ENCODE measurements around the gene CCRL2.

Gene CCRL2

GRCh38 chr3:46406788-46407611, at the start of gene CCRL2, which contains the start of gene CCR5AS:
Gene CCRL2, plus strand, starts transcription at chr3:46407259. Its CDS starts 821 bp downstream, at chr3:46408080.
Gene CCR5AS, minus strand, starts transcription at chr3:46407066.
- peak; percentile 44 for DNase-seq (ENCODE audit: low spot score)

DNA sequence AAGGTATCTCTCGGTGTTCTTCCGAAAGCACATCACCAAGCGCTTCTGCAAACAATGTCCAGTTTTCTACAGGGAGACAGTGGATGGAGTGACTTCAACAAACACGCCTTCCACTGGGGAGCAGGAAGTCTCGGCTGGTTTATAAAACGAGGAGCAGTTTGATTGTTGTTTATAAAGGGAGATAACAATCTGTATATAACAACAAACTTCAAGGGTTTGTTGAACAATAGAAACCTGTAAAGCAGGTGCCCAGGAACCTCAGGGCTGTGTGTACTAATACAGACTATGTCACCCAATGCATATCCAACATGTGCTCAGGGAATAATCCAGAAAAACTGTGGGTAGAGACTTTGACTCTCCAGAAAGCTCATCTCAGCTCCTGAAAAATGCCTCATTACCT, 48.6 kb upstream of the CCRL2 start:
- no peak for DNase-seq (ENCODE audit: low spot score)

- peak; percentile 78 for DNase-seq (ENCODE audit: low spot score)
Measured at GRCh38 chr3:46359733-46360493, 47.1 kb upstream of the CCRL2 start.

DNA sequence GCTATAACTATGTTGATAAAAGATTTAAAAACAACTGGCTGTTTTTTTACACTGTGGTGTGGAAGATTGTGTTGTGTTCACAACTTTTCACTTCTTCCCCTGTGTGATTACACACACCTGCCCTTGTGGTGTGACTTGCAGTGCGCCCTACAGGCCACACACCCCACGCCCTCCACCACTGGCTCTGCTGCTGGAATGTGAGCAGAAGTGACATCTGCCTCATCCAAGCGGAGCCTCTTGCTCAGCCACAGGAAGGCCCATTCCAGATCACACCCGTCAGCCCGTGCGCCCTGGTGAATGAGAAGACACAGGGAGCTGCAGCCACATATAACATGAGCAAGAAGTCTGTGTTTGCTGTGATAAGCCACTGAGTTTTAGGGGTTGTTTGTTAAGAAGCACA, 46.2 kb upstream of the CCRL2 start:
- DNase-seq (ENCODE audit: low spot score) = no peak

- no peak for DNase-seq (ENCODE audit: low spot score)
Measured at GRCh38 chr3:46361408-46362283, 45.4 kb upstream of the CCRL2 start.

- no peak for DNase-seq (ENCODE audit: low spot score)
Measured at GRCh38 chr3:46365041-46365440, 42.0 kb upstream of the CCRL2 start.

GRCh38 chr3:46365737-46366524, 41.1 kb upstream of the CCRL2 start:
- DNase-seq (ENCODE audit: low spot score) = no peak

DNA sequence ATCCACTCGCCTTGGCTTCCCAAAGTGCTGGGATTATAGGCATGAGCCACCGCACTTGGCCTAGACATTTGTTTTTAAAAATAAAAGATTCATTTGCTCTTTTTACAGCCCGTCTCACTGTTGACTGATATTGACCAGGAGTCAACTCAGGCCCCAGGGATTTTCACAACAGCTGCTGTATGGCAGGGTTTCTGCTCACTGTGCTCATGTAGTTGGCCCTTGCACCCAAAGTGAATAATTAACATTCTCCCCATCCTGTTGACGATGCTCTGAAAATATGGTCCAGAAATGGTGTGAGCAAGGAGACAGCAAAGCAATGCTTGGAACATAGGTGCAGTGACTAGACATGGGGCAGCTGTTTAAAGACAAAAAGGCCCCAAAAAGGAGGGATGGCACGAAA, 39.2 kb upstream of the CCRL2 start:
- no peak for DNase-seq (ENCODE audit: low spot score)

- peak; percentile 80 for DNase-seq (ENCODE audit: low spot score)
Measured at GRCh38 chr3:46368569-46368968, 38.5 kb upstream of the CCRL2 start.

- DNase-seq (ENCODE audit: low spot score) = no peak
Measured at GRCh38 chr3:46369151-46369550, 37.9 kb upstream of the CCRL2 start.

DNA sequence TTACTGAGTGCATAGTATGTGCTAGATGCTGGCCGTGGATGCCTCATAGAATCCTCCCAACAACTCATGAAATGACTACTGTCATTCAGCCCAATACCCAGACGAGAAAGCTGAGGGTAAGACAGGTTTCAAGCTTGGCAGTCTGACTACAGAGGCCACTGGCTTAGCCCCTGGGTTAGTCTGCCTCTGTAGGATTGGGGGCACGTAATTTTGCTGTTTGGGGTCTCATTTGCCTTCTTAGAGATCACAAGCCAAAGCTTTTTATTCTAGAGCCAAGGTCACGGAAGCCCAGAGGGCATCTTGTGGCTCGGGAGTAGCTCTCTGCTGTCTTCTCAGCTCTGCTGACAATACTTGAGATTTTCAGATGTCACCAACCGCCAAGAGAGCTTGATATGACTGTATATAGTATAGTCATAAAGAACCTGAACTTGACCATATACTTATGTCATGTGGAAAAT, 37.4 kb upstream of the CCRL2 start:
- DNase-seq (ENCODE audit: low spot score) = peak; percentile 89

- DNase-seq (ENCODE audit: low spot score) = peak; percentile 86
Measured at GRCh38 chr3:46370839-46371518, 36.1 kb upstream of the CCRL2 start, which contains the start of gene CCR5. Gene CCR5, plus strand, starts transcription at chr3:46370946. Its CDS starts 1,957 bp downstream, at chr3:46372903.

- no peak for DNase-seq (ENCODE audit: low spot score)
Measured at GRCh38 chr3:46371519-46372340, 35.3 kb upstream of the CCRL2 start.

GRCh38 chr3:46372492-46373359, 34.3 kb upstream of the CCRL2 start:
- peak; percentile 61 for DNase-seq (ENCODE audit: low spot score)

- no peak for DNase-seq (ENCODE audit: low spot score)
Measured at GRCh38 chr3:46374755-46375154, 32.3 kb upstream of the CCRL2 start.

DNA sequence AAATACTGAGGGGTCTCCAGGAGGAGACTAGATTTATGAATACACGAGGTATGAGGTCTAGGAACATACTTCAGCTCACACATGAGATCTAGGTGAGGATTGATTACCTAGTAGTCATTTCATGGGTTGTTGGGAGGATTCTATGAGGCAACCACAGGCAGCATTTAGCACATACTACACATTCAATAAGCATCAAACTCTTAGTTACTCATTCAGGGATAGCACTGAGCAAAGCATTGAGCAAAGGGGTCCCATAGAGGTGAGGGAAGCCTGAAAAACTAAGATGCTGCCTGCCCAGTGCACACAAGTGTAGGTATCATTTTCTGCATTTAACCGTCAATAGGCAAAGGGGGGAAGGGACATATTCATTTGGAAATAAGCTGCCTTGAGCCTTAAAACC, 31.8 kb upstream of the CCRL2 start:
- peak; percentile 51 for DNase-seq (ENCODE audit: low spot score)

- DNase-seq (ENCODE audit: low spot score) = no peak
Measured at GRCh38 chr3:46375814-46376213, 31.2 kb upstream of the CCRL2 start.

GRCh38 chr3:46378426-46378942, 28.6 kb upstream of the CCRL2 start:
- peak; percentile 70 for DNase-seq (ENCODE audit: low spot score)

Measured in activated CD4-positive, alpha-beta T cell treated with anti-CD3 and anti-CD28 coated beads, Interleukin-2, Interleukin-4, amounts not matched to agents 100 ng/mL and 50 ng/mL, durations not matched to agents 16 hours and 8 hours (primary cell).